ENCODE data around the gene PIGT.
A peak's percentile ranks its signal among the peaks of the same experiment; 100 is the strongest.
"Not testable (repeated sequence)": the region's sequence is repeated elsewhere in the genome, so short reads cannot be mapped to it uniquely, and the experiment has no call there.

The PIGT gene

GRCh38 chr20:45470262-45470931 is 54.5 kb downstream of the PIGT start:
- Mint-ChIP-seq H3K4me3 (peak overlapping the region; percentile 63 to 77), H3K27me3 (peaks cover 26 to 41% of the 10 kb centered on the region in 2 donors), H3K4me1 (peaks cover 4 to 9% of the 10 kb centered on the region in 2 donors), H3K36me3 (peaks cover 0 to 2% of the 10 kb centered on the region in 2 donors), H3K27ac (no peak overlapping the region), H3K9me3 (peaks cover 0 to 1% of the 10 kb centered on the region in 2 donors)
- ATAC-seq (replicated peaks) (peak; percentile 81 to 82), DNase-seq (peak; percentile 32)

GRCh38 chr20:45470937-45471336 is 55.0 kb downstream of the PIGT start:
- no peak overlapping the region for H3K27ac Mint-ChIP-seq

GRCh38 chr20:45472286-45472685 is 56.3 kb downstream of the PIGT start:
- not testable (repeated sequence) for DNase-seq; H3K36me3 Mint-ChIP-seq; H3K4me1 Mint-ChIP-seq; H3K4me3 Mint-ChIP-seq; ATAC-seq (replicated peaks); H3K27ac Mint-ChIP-seq; H3K9me3 Mint-ChIP-seq
- peaks cover 26 to 41% of the 10 kb centered on the region in 2 donors for H3K27me3 Mint-ChIP-seq

More at GRCh38 chr20:45470937-45471336, 55.0 kb downstream of the PIGT start:
- Mint-ChIP-seq H3K27me3 (peaks cover 26 to 41% of the 10 kb centered on the region in 2 donors), H3K36me3 (peaks cover 0 to 2% of the 10 kb centered on the region in 2 donors), H3K4me3 (peak overlapping the region; percentile 44 to 77), H3K9me3 (peaks cover 0 to 1% of the 10 kb centered on the region in 2 donors), H3K4me1 (peaks cover 4 to 9% of the 10 kb centered on the region in 2 donors)
- DNase-seq (no peak), ATAC-seq (replicated peaks) (peak; percentile 28 to 48)
